ENCODE measurements around the gene CTNS. TPM values are rescaled to one million over a fixed set of nuclear protein-coding genes. Genes with fewer than 3 reads are reported as not detected.

CTNS gene
- total RNA-seq, 1 experiment from 2014 or later: 7.9 TPM

- H2AFZ ChIP-seq (ENCODE audit: low read depth, low read length, poor library complexity, severe bottlenecking): no peak overlapping the region
- H3K27ac ChIP-seq (ENCODE audit: low read depth, low read length): no peak overlapping the region
- peaks cover 0 to 10% of the 10 kb centered on the region in 2 experiments; a peak in 3 of 4 replicates for H3K4me1 ChIP-seq (ENCODE audit: control insufficient read depth in 1 of 2, insufficient read depth in 2 of 2, low read length in 2 of 2)
- H3K9me2 ChIP-seq (ENCODE audit: insufficient read depth): no peaks in the 10 kb centered on the region
- TF ChIP-seq EGR1 (IDR thresholded peaks at IDR 0.05; ENCODE audit: low read depth) (no peak), CBX3 (IDR thresholded peaks at IDR 0.05; ENCODE audit: low read depth) (no peak), POLR2A (IDR thresholded peaks at IDR 0.05; ENCODE audit: borderline replicate concordance, extremely low read depth, insufficient read depth, insufficient read length) (no peak), EZH2 (IDR thresholded peaks at IDR 0.05) (no peak), REST (IDR thresholded peaks at IDR 0.05; ENCODE audit: low read depth) (no peak), ZFX (IDR thresholded peaks at IDR 0.05) (no peak), ZBTB33 (IDR thresholded peaks at IDR 0.05; ENCODE audit: extremely low read depth, insufficient replicate concordance, low read length) (no peak), ELF1 (IDR thresholded peaks at IDR 0.05; ENCODE audit: borderline replicate concordance, low read depth) (no peak), RAD21 (IDR thresholded peaks at IDR 0.05; ENCODE audit: low read depth) (no peak), CTCF (IDR thresholded peaks at IDR 0.05 in 2 of 3, conservative IDR thresholded peaks at IDR 0.05 in 1 of 3; ENCODE audit: borderline replicate concordance in 1 of 3, insufficient read depth in 1 of 3, low read depth in 2 of 3, low read length in 2 of 3) (no peak), JUND (IDR thresholded peaks at IDR 0.05) (no peak), ZNF274 (IDR thresholded peaks at IDR 0.05; ENCODE audit: low read depth, low read length) (no peak), SRF (IDR thresholded peaks at IDR 0.05; ENCODE audit: low read depth) (no peak), EZH2phosphoT487 (IDR thresholded peaks at IDR 0.05; ENCODE audit: borderline replicate concordance) (no peak), MAX (IDR thresholded peaks at IDR 0.05) (no peak), FOSL1 (IDR thresholded peaks at IDR 0.05; ENCODE audit: low read depth) (no peak), SP1 (IDR thresholded peaks at IDR 0.05; ENCODE audit: low read depth) (no peak), SIN3A (IDR thresholded peaks at IDR 0.05; ENCODE audit: low read depth) (no peak), ATF3 (IDR thresholded peaks at IDR 0.05) (no peak)
- ChIA-PET POLR2A (no interaction called here), CTCF (interaction anchor here (0.9 kb wide), 1 partner anchor 56 kb away, joined by 4 read pairs; no protein-coding TSS in a partner anchor), RAD21 (ENCODE audit: low non-redundant PET in 1 of 2, low total read pairs in 2 of 2, uncharacterized antibody in 2 of 2, unreplicated experiment in 2 of 2) (no interaction called here)
- no TSS peak for BruUV-seq (replicated peaks)
- no peaks in the 10 kb centered on the region for H3K36me3 ChIP-seq (ENCODE audit: control insufficient read depth in 1 of 2, insufficient read depth in 2 of 2, low read length in 2 of 2)
- H3K79me2 ChIP-seq (ENCODE audit: insufficient read depth, low read length): no peaks in the 10 kb centered on the region
- H3K9ac ChIP-seq (ENCODE audit: low read length): no peak overlapping the region
- intact Hi-C loops (cut with micrococcal nuclease): no loop called here
- ATAC-seq: no peak
- no peak for DNase-seq (ENCODE audit: low read depth, low spot score)
- no peaks in the 10 kb centered on the region for H3K27me3 ChIP-seq (ENCODE audit: insufficient read depth, low read length)
- no peak overlapping the region for H3K4me3 ChIP-seq (replicated peaks in 1 of 2; ENCODE audit: low read depth in 1 of 2, low read length in 2 of 2)
- H3K4me2 ChIP-seq (ENCODE audit: low read length): no peak overlapping the region
- no peaks in the 10 kb centered on the region for H3K9me3 ChIP-seq (ENCODE audit: control insufficient read depth in 1 of 2, insufficient read depth in 1 of 2, low read depth in 1 of 2, low read length in 2 of 2)
- no peaks in the 10 kb centered on the region for H4K20me1 ChIP-seq (ENCODE audit: insufficient read depth)
Observed at GRCh38 chr17:3681565-3681964, 45.0 kb downstream of the CTNS start.

Data from HCT116 (cell line).